ENCODE measurements around the gene KRT26. TPM values are rescaled to one million over a fixed set of nuclear protein-coding genes. Genes with fewer than 3 reads are reported as not detected.

KRT26 gene
- total and polyA plus RNA-seq, 2 experiments from 2014 or later: not detected

GRCh38 chr17:40793832-40794231 lies 21.8 kb upstream of the KRT26 start:
- ATAC-seq: no peak
- H3K36me3 ChIP-seq (ENCODE audit: insufficient read depth): no peaks in the 10 kb centered on the region

More at GRCh38 chr17:40793832-40794231, 21.8 kb upstream of the KRT26 start:
- no peaks in the 10 kb centered on the region for H3K36me3 Mint-ChIP-seq (ENCODE audit: low read depth)
- Histone ChIP-seq H3K27me3 (ENCODE audit: insufficient read depth) (no peaks in the 10 kb centered on the region), H3K27ac (ENCODE audit: low read depth) (no peak overlapping the region), H2AFZ (no peak overlapping the region), H3K79me2 (replicated peaks; ENCODE audit: insufficient read depth) (no peaks in the 10 kb centered on the region), H3K4me3 (no peak overlapping the region), H3K9me2 (ENCODE audit: insufficient read depth) (no peaks in the 10 kb centered on the region), H4K20me1 (replicated peaks; ENCODE audit: insufficient read depth) (no peaks in the 10 kb centered on the region), H3K4me2 (no peak overlapping the region), H3K4me1 (ENCODE audit: insufficient read depth) (no peaks in the 10 kb centered on the region), H3F3A (replicated peaks; ENCODE audit: low read depth) (no peaks in the 10 kb centered on the region)
- H3K27me3 Mint-ChIP-seq (ENCODE audit: insufficient read depth, low read depth, poor library complexity): peaks cover 2% of the 10 kb centered on the region
- no peak overlapping the region for H3K4me3 Mint-ChIP-seq
- H3K27ac Mint-ChIP-seq: no peak overlapping the region
- peaks cover 3% of the 10 kb centered on the region; the same call in 1 of the 3 replicates for H3K4me1 Mint-ChIP-seq
- DNase-seq (ENCODE audit: low spot score): no peak
- TF ChIP-seq NANOG (IDR thresholded peaks at IDR 0.05; ENCODE audit: borderline replicate concordance) (no peak), EZH2 (IDR thresholded peaks at IDR 0.05; ENCODE audit: low read depth, unreplicated experiment) (no peak), CREB1 (CRISPR knock-in tag; IDR thresholded peaks at IDR 0.05; ENCODE audit: low read depth) (no peak), CTCF (conservative IDR thresholded peaks at IDR 0.05; ENCODE audit: low read depth in 2 of 2) (no peak), ZNF331 (CRISPR knock-in tag; IDR thresholded peaks at IDR 0.05; ENCODE audit: low read depth) (no peak), EZH2phosphoT487 (IDR thresholded peaks at IDR 0.05; ENCODE audit: unreplicated experiment) (no peak), POLR2AphosphoS5 (IDR thresholded peaks at IDR 0.05; ENCODE audit: low read depth) (no peak), ZNF114 (CRISPR knock-in tag; IDR thresholded peaks at IDR 0.05) (no peak), ETS1 (IDR thresholded peaks at IDR 0.05) (no peak), JUNB (IDR thresholded peaks at IDR 0.05; ENCODE audit: unreplicated experiment) (no peak), STAT1 (IDR thresholded peaks at IDR 0.05; ENCODE audit: unreplicated experiment) (no peak)
- TF ChIP-seq, protein P1, sequence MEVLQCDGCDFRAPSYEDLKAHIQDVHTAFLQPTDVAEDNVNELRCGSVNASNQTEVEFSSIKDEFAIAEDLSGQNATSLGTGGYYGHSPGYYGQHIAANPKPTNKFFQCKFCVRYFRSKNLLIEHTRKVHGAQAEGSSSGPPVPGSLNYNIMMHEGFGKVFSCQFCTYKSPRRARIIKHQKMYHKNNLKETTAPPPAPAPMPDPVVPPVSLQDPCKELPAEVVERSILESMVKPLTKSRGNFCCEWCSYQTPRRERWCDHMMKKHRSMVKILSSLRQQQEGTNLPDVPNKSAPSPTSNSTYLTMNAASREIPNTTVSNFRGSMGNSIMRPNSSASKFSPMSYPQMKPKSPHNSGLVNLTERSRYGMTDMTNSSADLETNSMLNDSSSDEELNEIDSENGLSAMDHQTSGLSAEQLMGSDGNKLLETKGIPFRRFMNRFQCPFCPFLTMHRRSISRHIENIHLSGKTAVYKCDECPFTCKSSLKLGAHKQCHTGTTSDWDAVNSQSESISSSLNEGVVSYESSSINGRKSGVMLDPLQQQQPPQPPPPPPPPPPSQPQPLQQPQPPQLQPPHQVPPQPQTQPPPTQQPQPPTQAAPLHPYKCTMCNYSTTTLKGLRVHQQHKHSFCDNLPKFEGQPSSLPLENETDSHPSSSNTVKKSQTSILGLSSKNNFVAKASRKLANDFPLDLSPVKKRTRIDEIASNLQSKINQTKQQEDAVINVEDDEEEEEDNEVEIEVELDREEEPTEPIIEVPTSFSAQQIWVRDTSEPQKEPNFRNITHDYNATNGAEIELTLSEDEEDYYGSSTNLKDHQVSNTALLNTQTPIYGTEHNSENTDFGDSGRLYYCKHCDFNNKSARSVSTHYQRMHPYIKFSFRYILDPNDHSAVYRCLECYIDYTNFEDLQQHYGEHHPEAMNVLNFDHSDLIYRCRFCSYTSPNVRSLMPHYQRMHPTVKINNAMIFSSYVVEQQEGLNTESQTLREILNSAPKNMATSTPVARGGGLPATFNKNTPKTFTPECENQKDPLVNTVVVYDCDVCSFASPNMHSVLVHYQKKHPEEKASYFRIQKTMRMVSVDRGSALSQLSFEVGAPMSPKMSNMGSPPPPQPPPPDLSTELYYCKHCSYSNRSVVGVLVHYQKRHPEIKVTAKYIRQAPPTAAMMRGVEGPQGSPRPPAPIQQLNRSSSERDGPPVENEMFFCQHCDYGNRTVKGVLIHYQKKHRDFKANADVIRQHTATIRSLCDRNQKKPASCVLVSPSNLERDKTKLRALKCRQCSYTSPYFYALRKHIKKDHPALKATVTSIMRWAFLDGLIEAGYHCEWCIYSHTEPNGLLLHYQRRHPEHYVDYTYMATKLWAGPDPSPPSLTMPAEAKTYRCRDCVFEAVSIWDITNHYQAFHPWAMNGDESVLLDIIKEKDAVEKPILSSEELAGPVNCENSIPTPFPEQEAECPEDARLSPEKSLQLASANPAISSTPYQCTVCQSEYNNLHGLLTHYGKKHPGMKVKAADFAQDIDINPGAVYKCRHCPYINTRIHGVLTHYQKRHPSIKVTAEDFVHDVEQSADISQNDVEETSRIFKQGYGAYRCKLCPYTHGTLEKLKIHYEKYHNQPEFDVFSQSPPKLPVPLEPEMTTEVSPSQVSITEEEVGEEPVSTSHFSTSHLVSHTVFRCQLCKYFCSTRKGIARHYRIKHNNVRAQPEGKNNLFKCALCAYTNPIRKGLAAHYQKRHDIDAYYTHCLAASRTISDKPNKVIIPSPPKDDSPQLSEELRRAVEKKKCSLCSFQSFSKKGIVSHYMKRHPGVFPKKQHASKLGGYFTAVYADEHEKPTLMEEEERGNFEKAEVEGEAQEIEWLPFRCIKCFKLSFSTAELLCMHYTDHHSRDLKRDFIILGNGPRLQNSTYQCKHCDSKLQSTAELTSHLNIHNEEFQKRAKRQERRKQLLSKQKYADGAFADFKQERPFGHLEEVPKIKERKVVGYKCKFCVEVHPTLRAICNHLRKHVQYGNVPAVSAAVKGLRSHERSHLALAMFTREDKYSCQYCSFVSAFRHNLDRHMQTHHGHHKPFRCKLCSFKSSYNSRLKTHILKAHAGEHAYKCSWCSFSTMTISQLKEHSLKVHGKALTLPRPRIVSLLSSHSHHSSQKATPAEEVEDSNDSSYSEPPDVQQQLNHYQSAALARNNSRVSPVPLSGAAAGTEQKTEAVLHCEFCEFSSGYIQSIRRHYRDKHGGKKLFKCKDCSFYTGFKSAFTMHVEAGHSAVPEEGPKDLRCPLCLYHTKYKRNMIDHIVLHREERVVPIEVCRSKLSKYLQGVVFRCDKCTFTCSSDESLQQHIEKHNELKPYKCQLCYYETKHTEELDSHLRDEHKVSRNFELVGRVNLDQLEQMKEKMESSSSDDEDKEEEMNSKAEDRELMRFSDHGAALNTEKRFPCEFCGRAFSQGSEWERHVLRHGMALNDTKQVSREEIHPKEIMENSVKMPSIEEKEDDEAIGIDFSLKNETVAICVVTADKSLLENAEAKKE (CRISPR knock-in tag; IDR thresholded peaks at IDR 0.05): no peak
- TF ChIP-seq, protein P2, sequence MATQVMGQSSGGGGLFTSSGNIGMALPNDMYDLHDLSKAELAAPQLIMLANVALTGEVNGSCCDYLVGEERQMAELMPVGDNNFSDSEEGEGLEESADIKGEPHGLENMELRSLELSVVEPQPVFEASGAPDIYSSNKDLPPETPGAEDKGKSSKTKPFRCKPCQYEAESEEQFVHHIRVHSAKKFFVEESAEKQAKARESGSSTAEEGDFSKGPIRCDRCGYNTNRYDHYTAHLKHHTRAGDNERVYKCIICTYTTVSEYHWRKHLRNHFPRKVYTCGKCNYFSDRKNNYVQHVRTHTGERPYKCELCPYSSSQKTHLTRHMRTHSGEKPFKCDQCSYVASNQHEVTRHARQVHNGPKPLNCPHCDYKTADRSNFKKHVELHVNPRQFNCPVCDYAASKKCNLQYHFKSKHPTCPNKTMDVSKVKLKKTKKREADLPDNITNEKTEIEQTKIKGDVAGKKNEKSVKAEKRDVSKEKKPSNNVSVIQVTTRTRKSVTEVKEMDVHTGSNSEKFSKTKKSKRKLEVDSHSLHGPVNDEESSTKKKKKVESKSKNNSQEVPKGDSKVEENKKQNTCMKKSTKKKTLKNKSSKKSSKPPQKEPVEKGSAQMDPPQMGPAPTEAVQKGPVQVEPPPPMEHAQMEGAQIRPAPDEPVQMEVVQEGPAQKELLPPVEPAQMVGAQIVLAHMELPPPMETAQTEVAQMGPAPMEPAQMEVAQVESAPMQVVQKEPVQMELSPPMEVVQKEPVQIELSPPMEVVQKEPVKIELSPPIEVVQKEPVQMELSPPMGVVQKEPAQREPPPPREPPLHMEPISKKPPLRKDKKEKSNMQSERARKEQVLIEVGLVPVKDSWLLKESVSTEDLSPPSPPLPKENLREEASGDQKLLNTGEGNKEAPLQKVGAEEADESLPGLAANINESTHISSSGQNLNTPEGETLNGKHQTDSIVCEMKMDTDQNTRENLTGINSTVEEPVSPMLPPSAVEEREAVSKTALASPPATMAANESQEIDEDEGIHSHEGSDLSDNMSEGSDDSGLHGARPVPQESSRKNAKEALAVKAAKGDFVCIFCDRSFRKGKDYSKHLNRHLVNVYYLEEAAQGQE (IDR thresholded peaks at IDR 0.05; ENCODE audit: unreplicated experiment): no peak
- H3K9me3 Mint-ChIP-seq: no peaks in the 10 kb centered on the region

Data from GM23338 (cell line).